NCI-H187 (cell line): ENCODE data around the gene HAAO.

ENCODE experiments used
- DNase-seq, 2 experiments: peaks; one replicate each; lab custom pipeline; 2025; lab: John Stamatoyannopoulos, UW

Gene HAAO

DNA sequence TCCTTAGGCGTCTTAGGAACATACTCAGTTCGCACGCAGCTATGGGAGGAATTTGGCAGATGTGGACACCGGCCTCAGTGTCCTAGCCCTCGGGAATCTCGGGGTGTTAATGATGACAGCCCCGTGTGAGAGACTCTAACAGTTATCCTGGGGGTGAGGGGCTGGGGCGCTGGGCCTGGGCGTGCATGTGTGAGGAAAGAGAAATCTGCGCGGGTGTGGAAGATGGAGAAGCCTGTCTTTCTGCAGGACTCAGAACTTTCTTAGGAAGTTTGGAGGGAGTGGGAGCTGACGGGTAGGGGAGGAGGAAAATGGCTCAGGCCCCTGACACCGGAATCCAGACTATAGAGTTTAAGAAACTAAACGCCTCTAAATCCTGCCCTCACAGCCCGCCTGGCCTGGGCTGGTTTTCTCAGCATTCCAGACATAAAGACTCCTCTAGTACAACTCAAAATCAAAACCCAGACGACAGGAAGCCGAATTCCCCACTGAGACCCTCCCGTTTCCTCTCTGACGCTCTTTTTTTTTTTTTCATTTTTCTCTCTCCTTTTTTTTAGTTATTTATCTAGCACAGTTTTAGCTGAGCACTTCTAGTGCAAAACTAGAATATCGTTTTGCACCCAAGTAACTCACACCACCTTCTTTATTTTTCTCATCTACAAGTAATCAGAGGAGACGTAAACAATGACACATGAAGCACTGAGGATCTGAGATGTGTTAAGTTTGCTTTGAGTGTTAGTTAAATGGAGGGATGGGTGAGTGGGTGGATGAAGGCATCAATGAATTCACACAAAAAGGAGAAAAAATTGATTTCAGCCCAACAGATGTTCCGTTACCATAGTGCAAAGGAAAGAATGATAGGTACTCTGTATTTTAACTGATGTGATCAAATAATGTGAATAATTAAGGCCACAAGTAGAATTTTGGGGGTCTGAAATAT is 1.2 kb upstream of the HAAO start:
- no peak for DNase-seq

GRCh38 chr2:42792087-42792582 is 248 bp downstream of the HAAO start:
- DNase-seq: no peak

GRCh38 chr2:42791606-42792005 is 777 bp downstream of the HAAO start:
- no peak for DNase-seq

DNA sequence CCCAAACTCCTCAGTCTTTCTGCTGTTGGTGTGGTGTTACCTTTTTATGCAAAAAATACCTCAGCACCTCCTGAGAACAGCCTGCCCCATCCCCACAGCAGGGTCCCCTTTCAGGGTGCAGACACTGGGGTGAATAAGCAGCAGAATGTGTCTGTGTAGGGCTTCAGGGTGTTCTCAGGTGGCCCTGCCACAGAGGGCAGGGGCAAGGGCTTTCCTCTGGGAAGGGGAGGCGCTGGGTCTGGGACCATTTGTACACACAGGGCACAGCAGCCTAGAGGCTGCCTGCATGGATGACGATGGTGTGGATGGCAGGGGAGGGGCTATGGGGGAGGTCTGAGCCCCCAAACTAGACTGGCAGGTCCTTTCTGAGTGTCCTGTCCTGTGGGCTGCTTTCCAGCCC is 2.6 kb downstream of the HAAO start:
- no peak for DNase-seq

DNA sequence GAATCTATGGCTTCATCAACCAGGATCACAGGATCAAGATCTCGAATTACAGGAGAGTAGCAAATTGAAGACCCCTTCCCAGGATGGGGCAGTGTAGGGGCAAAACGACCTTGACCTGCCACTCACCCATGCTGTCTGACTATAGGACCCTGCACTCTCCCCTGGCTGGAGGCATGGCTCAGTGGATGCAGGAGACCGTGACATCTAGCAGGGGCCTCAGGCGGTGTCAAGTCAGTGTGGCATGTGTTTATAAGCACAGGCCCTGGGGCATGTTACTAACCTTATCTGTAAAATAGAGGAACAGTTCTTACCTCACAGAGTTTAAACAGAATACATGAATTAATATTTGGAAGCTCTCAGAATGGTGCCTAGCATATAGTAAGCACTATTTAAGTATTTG is 3.5 kb downstream of the HAAO start:
- no peak for DNase-seq

- no peak for DNase-seq
These were observed 3.9 kb downstream of the HAAO start for GRCh38 chr2:42788478-42788793.

DNA sequence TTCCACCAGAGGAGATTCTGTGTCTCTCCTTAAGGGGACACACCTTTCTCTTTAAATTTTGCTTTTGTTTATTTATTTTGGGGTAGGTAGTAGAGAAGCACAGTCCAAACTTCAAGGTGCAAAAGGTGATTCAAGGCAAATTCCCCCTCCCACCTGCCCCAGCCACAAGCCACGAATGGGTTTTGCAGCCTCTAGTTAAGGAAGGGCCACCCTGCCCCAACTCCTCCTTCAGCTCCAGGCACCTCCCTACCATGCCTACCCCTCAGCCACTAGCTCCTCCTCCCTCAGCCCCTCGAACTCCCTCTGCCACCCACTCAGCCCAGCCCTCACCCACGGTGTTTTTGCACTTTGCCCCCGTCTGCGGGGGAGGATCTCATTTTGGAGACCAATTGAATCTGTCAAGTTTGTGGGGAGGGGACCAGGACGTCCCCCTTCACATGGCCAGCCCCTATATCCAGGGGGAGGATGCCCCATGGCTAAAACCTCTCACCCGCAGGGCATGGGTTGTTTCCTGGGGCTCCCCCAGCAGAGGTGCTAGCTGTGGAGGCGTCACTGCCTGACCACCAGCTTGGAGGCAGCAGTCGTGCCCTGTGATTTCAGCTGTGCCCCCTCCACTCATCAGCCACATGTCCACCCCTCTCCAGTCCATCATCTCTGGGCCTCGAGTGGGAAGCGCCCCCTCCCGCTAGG is 4.5 kb downstream of the HAAO start:
- no peak for DNase-seq

- no peak for DNase-seq
These were observed 5.0 kb downstream of the HAAO start for GRCh38 chr2:42787424-42787787.

DNA sequence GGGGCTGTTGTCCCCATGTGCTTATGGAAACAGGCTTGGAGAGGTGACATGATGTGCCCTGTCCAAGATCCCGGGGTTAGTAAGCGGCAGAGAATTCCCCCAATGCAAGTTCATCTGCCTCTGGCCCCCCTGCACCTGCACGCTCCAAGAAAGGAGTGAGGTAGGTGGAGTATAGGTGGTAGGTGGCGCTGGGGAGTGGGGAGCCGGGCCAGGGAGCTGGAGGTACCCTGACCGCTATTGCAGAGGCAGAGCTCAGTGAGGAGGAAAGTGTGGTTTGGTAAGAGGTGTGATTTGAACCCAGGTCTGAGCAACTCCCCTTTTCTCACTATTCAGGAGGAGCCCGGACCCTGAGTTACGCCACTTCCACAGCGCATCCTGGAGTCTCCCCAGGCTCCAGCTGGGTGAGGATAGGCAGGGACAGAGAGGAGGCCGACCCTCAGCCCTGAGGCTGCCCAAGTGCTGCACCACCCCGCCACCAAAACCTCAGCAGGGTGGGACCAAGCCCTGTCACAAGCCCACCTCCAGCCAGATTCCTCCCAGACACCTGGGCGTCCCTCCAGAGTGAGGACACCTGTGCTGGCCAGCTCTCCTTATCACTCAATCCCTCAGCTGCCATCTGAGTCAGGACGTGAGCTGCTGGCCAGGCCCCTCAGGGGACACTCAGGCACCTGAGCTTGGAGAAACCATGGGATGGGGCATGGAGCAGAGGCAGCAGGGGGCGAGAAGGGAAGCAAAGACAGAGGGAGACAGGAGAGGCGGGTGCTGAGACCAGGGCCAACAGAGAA is 5.6 kb downstream of the HAAO start:
- no peak for DNase-seq

DNA sequence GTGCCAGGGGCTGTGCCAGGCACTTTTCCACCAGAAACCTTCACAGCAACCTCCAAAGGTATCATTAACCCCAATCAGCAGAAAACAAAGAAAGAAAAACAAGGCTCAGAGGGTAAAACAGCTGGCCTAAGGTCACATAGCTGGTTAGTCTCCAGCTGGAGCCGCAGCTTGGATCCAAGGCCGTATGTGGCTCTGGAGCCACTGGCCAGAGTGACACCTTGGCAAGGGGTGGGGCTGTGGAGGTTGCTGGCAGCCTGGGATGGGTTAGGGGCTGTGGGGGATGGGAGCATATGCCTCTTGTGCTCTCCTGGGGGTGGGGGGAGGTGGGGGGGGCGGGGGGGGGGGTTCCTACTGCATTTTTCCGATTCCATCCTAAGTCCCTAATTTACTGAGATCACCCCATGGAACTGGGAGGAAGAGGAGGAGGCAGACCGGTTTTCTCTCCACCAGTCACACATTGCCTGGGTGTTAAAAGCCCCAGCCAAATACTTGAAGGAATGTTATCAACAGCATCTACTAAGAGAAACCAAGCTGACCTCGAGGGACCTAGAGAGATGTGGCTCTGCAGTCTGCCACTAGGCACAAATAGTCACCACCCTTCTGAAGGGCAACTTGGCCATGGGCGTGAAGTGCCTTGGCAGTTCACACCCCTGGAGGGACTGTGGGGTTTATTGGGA is 8.0 kb downstream of the HAAO start:
- no peak for DNase-seq

GRCh38 chr2:42783511-42783910 is 8.9 kb downstream of the HAAO start:
- no peak for DNase-seq

DNA sequence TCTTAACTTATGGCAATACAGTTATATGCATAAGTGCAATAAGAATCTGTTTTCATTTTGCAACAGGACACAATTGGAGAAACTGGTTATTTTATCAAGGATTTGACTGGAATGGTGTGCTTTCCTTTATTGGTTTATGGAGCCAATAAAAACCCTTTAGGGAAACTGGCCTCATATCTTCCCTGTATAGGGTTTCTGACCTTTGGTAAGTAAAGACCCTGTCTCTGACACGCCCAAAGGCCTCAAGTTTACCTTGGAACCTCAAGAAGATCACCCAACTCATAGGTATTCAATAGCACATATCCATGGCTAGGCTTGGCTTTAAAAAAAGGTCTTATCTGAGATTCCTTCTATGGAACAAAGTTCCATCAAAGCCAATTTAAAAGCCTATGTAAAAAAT is 11.2 kb downstream of the HAAO start:
- no peak for DNase-seq

GRCh38 chr2:42777883-42778805 is 14.2 kb downstream of the HAAO start:
- DNase-seq: no peak

- DNase-seq: no peak
These were observed 16.6 kb downstream of the HAAO start for GRCh38 chr2:42775810-42776209.

DNA sequence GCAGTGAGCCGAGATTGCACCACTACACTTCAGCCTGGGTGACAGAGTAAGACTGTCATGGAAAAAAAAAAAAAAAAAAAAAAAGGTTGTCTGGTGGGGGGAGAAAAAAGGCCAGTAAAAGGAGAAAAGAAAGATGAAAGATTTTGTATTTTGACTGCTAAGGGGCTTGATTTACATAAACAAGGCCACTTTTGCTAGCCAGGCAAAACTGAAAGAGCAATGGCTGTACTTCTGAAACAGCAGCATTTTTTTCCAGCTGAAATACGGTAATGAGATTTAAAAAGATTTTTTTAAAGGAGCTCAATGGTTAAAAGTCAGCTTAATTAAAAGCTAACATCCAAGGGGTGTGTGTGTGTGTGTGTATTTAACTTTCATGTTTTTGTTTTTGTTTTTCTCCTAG is 17.2 kb downstream of the HAAO start:
- no peak for DNase-seq

- DNase-seq: no peak
These were observed 20.7 kb downstream of the HAAO start for GRCh38 chr2:42771546-42772153.

GRCh38 chr2:42770288-42771131 is 21.9 kb downstream of the HAAO start:
- DNase-seq: no peak

DNA sequence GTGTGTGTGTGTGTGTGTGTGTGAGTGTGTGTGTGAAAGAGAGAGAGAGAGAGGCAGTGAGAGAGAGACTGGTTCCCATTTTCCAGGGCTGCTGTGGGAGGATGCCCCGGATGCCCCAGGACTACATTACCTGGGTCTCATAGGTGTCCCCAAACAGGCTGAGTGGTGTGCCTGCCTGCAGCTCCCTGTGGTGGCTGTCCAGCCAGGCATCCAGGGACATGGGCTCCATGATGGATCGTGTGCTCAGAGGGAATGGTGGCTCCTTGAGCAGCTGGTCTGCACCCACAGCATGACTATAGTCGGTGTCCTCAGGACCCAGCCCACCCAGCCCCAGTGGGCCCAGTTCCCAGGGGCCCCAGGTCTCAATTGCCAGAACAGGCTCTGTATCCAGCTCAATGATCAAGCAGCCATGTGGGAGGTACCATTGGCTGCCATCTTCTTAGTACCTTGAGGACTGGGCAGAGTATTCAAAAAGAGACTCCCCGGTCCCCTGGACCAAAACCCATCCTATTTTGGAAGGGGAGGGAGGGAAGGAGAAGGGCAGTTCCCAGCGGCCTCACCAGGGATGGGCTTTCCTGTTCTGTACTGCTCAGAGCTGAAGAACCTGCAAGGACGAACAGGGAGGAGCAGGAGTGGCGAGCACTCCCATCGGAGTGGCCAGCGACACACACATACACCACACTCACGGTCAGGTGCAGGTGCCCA is 22.6 kb downstream of the HAAO start:
- DNase-seq: no peak

GRCh38 chr2:42768706-42769256 is 23.6 kb downstream of the HAAO start:
- DNase-seq: no peak
